DMS79 treated with DMSO at 0.1 percent for 48 hours (cell line): ENCODE data around the gene KANSL3.
"Not testable (repeated sequence)": the region's sequence is repeated elsewhere in the genome, so short reads cannot be mapped to it uniquely, and the experiment has no call there.

ENCODE experiments used
- DNase-seq: peaks from one replicate; lab custom pipeline; 2025; lab: John Stamatoyannopoulos, UW

The KANSL3 gene

GRCh38 chr2:96557421-96557820, 80.7 kb downstream of the KANSL3 start:
- not testable (repeated sequence) for DNase-seq

GRCh38 chr2:96556441-96557330, 81.4 kb downstream of the KANSL3 start:
- no peak for DNase-seq

- no peak for DNase-seq
These were observed 82.9 kb downstream of the KANSL3 start for GRCh38 chr2:96555146-96555610.

- peak; percentile 3 for DNase-seq
These were observed 83.6 kb downstream of the KANSL3 start for GRCh38 chr2:96554293-96555145.

GRCh38 chr2:96553957-96554292, 84.2 kb downstream of the KANSL3 start:
- DNase-seq = not testable (repeated sequence)

- DNase-seq = no peak
These were observed 84.7 kb downstream of the KANSL3 start for GRCh38 chr2:96553176-96553956.

GRCh38 chr2:96552315-96553175, 85.6 kb downstream of the KANSL3 start:
- DNase-seq = no peak

- DNase-seq = no peak
These were observed 86.4 kb downstream of the KANSL3 start for GRCh38 chr2:96551605-96552314.

GRCh38 chr2:96550787-96551604, 87.1 kb downstream of the KANSL3 start:
- no peak for DNase-seq

GRCh38 chr2:96549967-96550786, 87.9 kb downstream of the KANSL3 start:
- DNase-seq = no peak

GRCh38 chr2:96549466-96549785, 88.7 kb downstream of the KANSL3 start:
- no peak for DNase-seq

GRCh38 chr2:96548558-96549465, 89.3 kb downstream of the KANSL3 start:
- no peak for DNase-seq

- DNase-seq = no peak
These were observed 90.4 kb downstream of the KANSL3 start for GRCh38 chr2:96547731-96548171.

GRCh38 chr2:96547203-96547641, 90.9 kb downstream of the KANSL3 start:
- DNase-seq = no peak

- DNase-seq = no peak
These were observed 91.3 kb downstream of the KANSL3 start for GRCh38 chr2:96546797-96547196.

GRCh38 chr2:96546321-96546720, 91.8 kb downstream of the KANSL3 start:
- no peak for DNase-seq
